HepG2 (cell line): ENCODE data around the gene JPH4. TPM values are rescaled to one million over a fixed set of nuclear protein-coding genes. Genes with fewer than 3 reads are reported as not detected.

ENCODE experiments used
- ATF6 ChIP-seq: sonication (generic); formaldehyde crosslinking; conservative IDR thresholded peaks from 2 replicates; pipeline ENCODE4 v1.4.0; 2020; ENCODE audit warnings: missing genetic modification reagents
- ATF7 ChIP-seq, 2 experiments: fragments of 450-650 bp in 1 of 2; sonication (generic) in 1 of 2; formaldehyde crosslinking in 1 of 2; IDR thresholded peaks; 2 replicates each; pipeline versions ENCODE4 v1.4.0 to v1.6.1; 2016 to 2020; ENCODE audit warnings: antibody characterized with exemption in 1 of 2, mild to moderate bottlenecking in 1 of 2, missing genetic modification reagents in 1 of 2
- DMAP1 ChIP-seq: IDR thresholded peaks from 2 replicates; pipeline ENCODE4 v1.6.1; 2016
- EZH2 ChIP-seq: conservative IDR thresholded peaks from 2 replicates; pipeline ENCODE4 v1.6.1; 2012; ENCODE audit warnings: mild to moderate bottlenecking, low read depth, low read length, moderate library complexity
- HIC2 ChIP-seq: sonication (generic); formaldehyde crosslinking; IDR thresholded peaks from 2 replicates; pipeline ENCODE4 v1.9.0; 2022; ENCODE audit warnings: low read depth, missing genetic modification reagents
- MIER2 ChIP-seq: IDR thresholded peaks from 2 replicates; pipeline ENCODE4 v1.6.1; 2016; ENCODE audit warnings: missing biosample characterization, missing genetic modification reagents
- MTERF4 ChIP-seq: sonication (generic); formaldehyde crosslinking; IDR thresholded peaks from 2 replicates; pipeline ENCODE4 v1.8.0; 2023; ENCODE audit warnings: mild to moderate bottlenecking, missing genetic modification reagents
- NFAT5 ChIP-seq: sonication (generic); formaldehyde crosslinking; IDR thresholded peaks from 2 replicates; pipeline ENCODE4 v1.4.0; 2020; ENCODE audit warnings: missing genetic modification reagents
- ZNF629 ChIP-seq: sonication (generic); formaldehyde crosslinking; conservative IDR thresholded peaks from 2 replicates; pipeline ENCODE4 v1.5.0; 2020; ENCODE audit warnings: missing genetic modification reagents
- ZNF639 ChIP-seq: conservative IDR thresholded peaks from 2 replicates; pipeline ENCODE4 v1.6.1; 2018; ENCODE audit warnings: missing genetic modification reagents
- ZNF780A ChIP-seq: sonication (generic); formaldehyde crosslinking; IDR thresholded peaks from 2 replicates; pipeline ENCODE4 v1.8.0; 2022; ENCODE audit warnings: mild to moderate bottlenecking, missing genetic modification reagents, moderate library complexity
- ZNF784 ChIP-seq: sonication (generic); formaldehyde crosslinking; IDR thresholded peaks from 2 replicates; pipeline ENCODE4 v1.5.1; 2020; ENCODE audit warnings: missing genetic modification reagents, mild to moderate bottlenecking, borderline replicate concordance
- ZSCAN29 ChIP-seq: sonication (generic); formaldehyde crosslinking; conservative IDR thresholded peaks from 2 replicates; pipeline ENCODE4 v1.4.0; 2020; ENCODE audit warnings: mild to moderate bottlenecking, missing genetic modification reagents
- ZSCAN9 ChIP-seq: IDR thresholded peaks from 2 replicates; pipeline ENCODE4 v1.6.1; 2016; ENCODE audit warnings: borderline replicate concordance
- polyA plus RNA-seq, 8 experiments: library from polyadenylated mRNA; depleted of rRNA in 3 of 8; stranded (reverse) in 7 of 8; unstranded in 1 of 8; fragments of >200 nt; fragmentation: Illumina TruSeq in 4 of 8; extraction: Trizol in 4 of 8; gene quantifications; 2 replicates each; pipeline versions ENCODE4 v1.2.1 to v1.2.3, GENCODE V29; 2011 to 2016; ENCODE audit warnings: low read depth in 4 of 8, missing spikeins in 1 of 8, mixed read lengths in 1 of 8; ENCODE audit not compliant: insufficient read depth in 1 of 8
- total RNA-seq, 5 experiments: library from RNA; depleted of rRNA; stranded (reverse); fragments of >200 nt; fragmentation: Illumina TruSeq; extraction: Trizol; gene quantifications; 2 replicates each; pipeline ENCODE4 v1.2.3, GENCODE V29; 2016; ENCODE audit warnings: low read depth in 1 of 5

Gene JPH4
- total and polyA plus RNA-seq, 2 of the 13 experiments (the other 11 are each of a cell fraction or from before 2014, with no cell fraction given), result 0.08 to 0.22 TPM

- TF ChIP-seq ATF7 (IDR thresholded peaks at IDR 0.05), result no peak
- no peak for TF ChIP-seq ATF7 (CRISPR knock-in tag; IDR thresholded peaks at IDR 0.05)
- TF ChIP-seq DMAP1 (CRISPR knock-in tag), result peak; percentile 44; the same call in 1 of the 2 replicates
- no peak for TF ChIP-seq ZNF639 (CRISPR knock-in tag)
- TF ChIP-seq ZSCAN9 (CRISPR knock-in tag), result no peak
- TF ChIP-seq ZSCAN29, result no peak
- no peak for TF ChIP-seq ZNF780A (CRISPR knock-in tag)
- no peak for TF ChIP-seq HIC2 (CRISPR knock-in tag)
- no peak for TF ChIP-seq MIER2 (CRISPR knock-in tag)
- 0 out of 2 replicates have a peak, but pooled peaks have one; percentile 16 for TF ChIP-seq ZNF784 (CRISPR knock-in tag)
- TF ChIP-seq MTERF4, result peak; percentile 74; the same call in 1 of the 2 replicates
- no peak for TF ChIP-seq ATF6 (CRISPR knock-in tag)
- no peak for TF ChIP-seq ZNF629 (CRISPR knock-in tag)
- TF ChIP-seq EZH2, result no peak
- 0 out of 2 replicates have a peak, but pooled peaks have one; percentile 37 for TF ChIP-seq NFAT5 (CRISPR knock-in tag)
Observed at GRCh38 chr14:23559010-23559925, 19.3 kb downstream of the JPH4 start (continued).
